Type B pancreatic cell (in vitro differentiated cells): ENCODE data around the gene CD55. TPM values are rescaled to one million over a fixed set of nuclear protein-coding genes. Genes with fewer than 3 reads are reported as not detected.

Experiments used
- DNase-seq: peaks from one replicate; pipeline ENCODE4 v3.0.0; 2021; ENCODE audit warnings: mixed read lengths; ENCODE audit not compliant: unreplicated experiment; ENCODE audit errors: extremely low spot score
- H3K27ac Mint-ChIP-seq: 2 replicates; pipeline ENCODE4 v1.8.0; 2021; ENCODE audit warnings: mild to moderate bottlenecking, mixed read lengths
- H3K27me3 Mint-ChIP-seq: 2 replicates; pipeline ENCODE4 v1.8.0; 2021; ENCODE audit warnings: mixed read lengths
- H3K36me3 Mint-ChIP-seq: 2 replicates; pipeline ENCODE4 v1.8.0; 2021; ENCODE audit warnings: mixed read lengths
- H3K4me1 Mint-ChIP-seq: one replicate; pipeline ENCODE4 v1.8.0; 2021; ENCODE audit warnings: mixed read lengths; ENCODE audit not compliant: unreplicated experiment
- H3K4me3 Mint-ChIP-seq: 2 replicates; pipeline ENCODE4 v1.8.0; 2021; ENCODE audit warnings: mild to moderate bottlenecking, mixed read lengths
- H3K9me3 Mint-ChIP-seq: 2 replicates; pipeline ENCODE4 v1.8.0; 2021; ENCODE audit warnings: mixed read lengths
- total RNA-seq: library from RNA; stranded (reverse); gene quantifications from 2 replicates; pipeline ENCODE4 v1.2.1, GENCODE V29; 2021; ENCODE audit warnings: low replicate concordance
- TF ChIP-seq, protein P1 (sequence below): fragments of 200-600 bp; sonication (generic); conservative IDR thresholded peaks from 2 replicates; pipeline ENCODE4 v1.5.0; 2021; ENCODE audit warnings: antibody characterized with exemption, mild to moderate bottlenecking

Gene CD55
- total RNA-seq, 1 donor from 2014 or later: 60.0 TPM

DNA sequence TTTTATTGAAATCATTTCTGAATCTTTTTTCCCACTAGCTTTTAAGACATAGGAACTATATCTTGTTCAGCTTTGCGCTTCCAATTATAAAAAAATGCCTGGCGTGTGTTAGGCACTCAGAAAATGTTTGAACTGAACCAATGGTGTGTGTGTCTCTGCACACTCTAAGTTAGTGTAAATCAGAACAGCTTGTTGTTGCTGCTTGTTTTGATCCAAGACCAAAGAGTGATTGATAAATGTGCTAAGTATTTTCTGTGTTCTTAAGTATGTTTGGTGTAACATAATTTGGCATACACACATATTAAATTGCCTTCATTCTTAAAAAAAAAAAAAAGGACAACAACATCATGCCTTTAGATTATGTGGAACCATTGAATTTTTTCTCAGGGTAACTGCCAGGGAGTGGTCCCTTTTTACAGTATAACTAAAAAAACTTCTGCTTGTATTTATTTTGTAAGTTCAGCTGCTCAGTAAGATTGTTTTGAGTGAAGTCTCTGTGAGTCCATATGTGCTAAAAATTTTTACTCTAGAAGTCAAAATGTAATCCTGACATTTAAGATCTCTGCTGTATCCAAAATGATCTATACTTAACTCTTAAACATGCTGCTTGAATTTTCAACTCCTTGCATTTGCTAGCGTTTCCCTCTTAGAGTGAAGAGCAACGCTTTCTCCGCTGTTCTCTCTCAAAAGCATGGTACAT, 8.7 kb downstream of the CD55 start:
- Mint-ChIP-seq H3K4me1 (no peaks in the 10 kb centered on the region), H3K27me3 (no peaks in the 10 kb centered on the region), H3K9me3 (peaks cover 8% of the 10 kb centered on the region), H3K4me3 (no peak overlapping the region), H3K27ac (peak overlapping the region; percentile 57), H3K36me3 (peaks cover 43% of the 10 kb centered on the region)
- DNase-seq: no peak
- TF ChIP-seq, protein P1, sequence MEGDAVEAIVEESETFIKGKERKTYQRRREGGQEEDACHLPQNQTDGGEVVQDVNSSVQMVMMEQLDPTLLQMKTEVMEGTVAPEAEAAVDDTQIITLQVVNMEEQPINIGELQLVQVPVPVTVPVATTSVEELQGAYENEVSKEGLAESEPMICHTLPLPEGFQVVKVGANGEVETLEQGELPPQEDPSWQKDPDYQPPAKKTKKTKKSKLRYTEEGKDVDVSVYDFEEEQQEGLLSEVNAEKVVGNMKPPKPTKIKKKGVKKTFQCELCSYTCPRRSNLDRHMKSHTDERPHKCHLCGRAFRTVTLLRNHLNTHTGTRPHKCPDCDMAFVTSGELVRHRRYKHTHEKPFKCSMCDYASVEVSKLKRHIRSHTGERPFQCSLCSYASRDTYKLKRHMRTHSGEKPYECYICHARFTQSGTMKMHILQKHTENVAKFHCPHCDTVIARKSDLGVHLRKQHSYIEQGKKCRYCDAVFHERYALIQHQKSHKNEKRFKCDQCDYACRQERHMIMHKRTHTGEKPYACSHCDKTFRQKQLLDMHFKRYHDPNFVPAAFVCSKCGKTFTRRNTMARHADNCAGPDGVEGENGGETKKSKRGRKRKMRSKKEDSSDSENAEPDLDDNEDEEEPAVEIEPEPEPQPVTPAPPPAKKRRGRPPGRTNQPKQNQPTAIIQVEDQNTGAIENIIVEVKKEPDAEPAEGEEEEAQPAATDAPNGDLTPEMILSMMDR: no peak

DNA sequence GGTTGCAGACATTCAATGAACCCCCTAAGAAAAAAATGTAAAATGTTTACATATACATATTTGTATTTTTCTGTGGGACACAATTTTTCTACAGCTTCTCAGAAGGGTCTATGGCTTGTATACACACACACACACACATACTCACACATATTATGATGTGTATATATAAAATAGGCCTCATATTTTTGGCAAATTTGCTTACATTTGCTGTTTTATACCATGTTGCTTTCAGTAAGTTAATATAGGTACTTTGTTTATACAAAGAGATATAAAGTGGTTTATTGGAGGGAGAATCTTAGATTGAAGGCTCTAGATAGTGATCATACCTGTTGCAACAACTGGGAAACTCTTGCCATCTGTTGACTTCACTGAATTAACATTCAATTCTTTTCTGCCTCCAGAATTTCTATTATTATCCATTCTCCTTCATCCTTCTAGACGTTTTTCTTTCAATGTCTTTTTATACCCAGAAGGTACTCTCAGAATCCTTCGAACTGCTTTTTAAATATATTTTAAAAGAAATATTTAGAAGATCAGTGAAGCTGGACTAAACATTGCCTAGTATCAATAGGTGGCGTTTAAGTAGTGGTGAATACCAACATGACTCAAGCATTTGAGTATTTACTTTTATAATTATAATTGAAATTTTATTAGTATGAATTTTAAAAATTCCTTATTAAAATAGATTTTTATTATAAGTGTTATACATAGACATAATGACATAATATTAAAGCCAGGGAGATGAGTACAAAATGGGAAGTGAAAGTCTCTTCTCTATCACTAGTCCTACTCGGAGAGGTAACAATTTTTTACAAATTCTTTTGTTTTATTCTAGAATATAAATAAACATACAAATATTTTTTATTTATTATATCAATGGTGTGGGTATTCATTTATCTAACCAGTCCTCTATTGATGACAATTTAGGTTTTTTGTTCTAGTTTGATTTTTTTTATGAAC, 10.2 kb downstream of the CD55 start:
- Mint-ChIP-seq H3K36me3 (peaks cover 43% of the 10 kb centered on the region), H3K27me3 (no peaks in the 10 kb centered on the region), H3K4me1 (no peaks in the 10 kb centered on the region), H3K27ac (no peak overlapping the region), H3K9me3 (peaks cover 8% of the 10 kb centered on the region), H3K4me3 (no peak overlapping the region)
- no peak for DNase-seq
- TF ChIP-seq, protein P1: no peak

DNA sequence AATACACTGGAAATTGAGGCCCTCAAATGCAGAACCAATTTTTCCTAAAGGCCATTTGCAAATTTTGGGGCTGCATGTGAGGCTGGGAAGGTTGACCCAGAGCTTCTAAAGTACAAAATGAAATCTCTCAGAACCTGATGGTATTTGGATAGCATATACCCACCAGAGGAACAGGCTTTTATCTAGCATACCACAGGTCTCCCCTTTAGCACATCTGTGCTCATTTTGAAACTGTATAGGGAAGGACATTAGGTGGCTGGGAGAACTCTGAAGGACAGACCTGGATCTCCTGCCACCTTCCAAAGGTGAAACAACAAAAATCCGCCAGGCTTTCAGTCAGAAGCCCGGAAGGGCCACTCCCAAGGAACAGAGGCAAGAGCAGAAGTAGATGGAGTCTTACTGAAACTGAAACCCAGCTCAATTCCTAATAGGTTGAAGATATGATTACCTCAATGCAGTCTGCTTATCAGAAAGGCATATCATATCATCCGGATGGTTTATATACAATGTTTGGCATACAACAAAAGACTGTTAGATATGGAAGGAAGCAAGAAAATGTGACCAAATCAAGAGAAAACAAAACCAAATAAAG, 11.6 kb downstream of the CD55 start:
- H3K4me1 Mint-ChIP-seq: peaks cover 6% of the 10 kb centered on the region
- peaks cover 8% of the 10 kb centered on the region for H3K9me3 Mint-ChIP-seq
- no peak for DNase-seq
- no peaks in the 10 kb centered on the region for H3K27me3 Mint-ChIP-seq
- H3K27ac Mint-ChIP-seq: peak overlapping the region; percentile 43
- TF ChIP-seq, protein P1: no peak
- H3K36me3 Mint-ChIP-seq: peaks cover 41% of the 10 kb centered on the region
- no peak overlapping the region for H3K4me3 Mint-ChIP-seq

DNA sequence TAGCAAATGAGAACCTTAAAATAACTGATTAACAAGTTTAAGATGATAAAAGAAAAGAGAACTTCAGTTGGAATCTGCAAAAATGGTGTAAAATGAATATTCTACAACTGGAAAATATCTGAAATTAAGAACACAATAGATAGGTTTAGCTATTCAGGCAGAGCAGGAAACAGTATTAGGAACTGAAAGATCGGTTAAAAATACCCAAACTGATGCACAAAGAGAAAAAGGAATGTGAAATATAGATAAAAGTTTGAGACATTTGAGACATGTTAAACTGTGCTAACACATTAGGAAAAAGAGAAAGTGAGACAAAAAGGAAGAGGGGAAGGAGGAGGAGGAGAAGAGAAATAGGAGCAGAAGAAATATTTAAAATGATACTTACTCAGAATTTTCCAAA, 12.1 kb downstream of the CD55 start:
- Mint-ChIP-seq H3K4me1 (peaks cover 6% of the 10 kb centered on the region), H3K27ac (peak overlapping the region; percentile 43)

DNA sequence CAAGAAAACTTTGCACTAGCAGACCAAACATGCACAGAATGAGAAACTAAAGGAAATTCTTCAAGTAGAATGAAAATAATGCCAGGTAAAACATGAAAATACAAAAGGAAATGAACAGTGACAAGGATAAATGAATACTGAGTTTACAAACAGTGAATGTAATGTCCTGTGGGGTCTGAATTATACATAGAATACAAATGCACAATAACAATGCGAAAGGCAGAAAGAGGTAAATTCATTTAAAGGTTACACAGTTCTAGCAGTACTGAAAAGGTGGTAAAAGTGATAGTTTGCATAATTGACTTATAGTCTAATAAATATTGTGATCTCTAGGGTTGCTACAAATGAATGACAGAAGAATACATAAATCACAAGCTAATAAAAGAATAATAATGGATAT, 12.9 kb downstream of the CD55 start:
- Mint-ChIP-seq H3K4me3 (no peak overlapping the region), H3K9me3 (peaks cover 8% of the 10 kb centered on the region), H3K4me1 (peaks cover 6% of the 10 kb centered on the region), H3K36me3 (peaks cover 31% of the 10 kb centered on the region), H3K27me3 (no peaks in the 10 kb centered on the region), H3K27ac (no peak overlapping the region)
- TF ChIP-seq, protein P1: no peak
- DNase-seq: no peak

More for the DNA sequence above, 12.1 kb downstream of the CD55 start:
- no peaks in the 10 kb centered on the region for H3K27me3 Mint-ChIP-seq
- peaks cover 8% of the 10 kb centered on the region for H3K9me3 Mint-ChIP-seq
- TF ChIP-seq, protein P1: no peak
- no peak overlapping the region for H3K4me3 Mint-ChIP-seq
- no peak for DNase-seq
- H3K36me3 Mint-ChIP-seq: peaks cover 37% of the 10 kb centered on the region
